MM.1S (cell line): ENCODE data around the gene SERPINA10.

Experiments used
- EZH2phosphoT487 ChIP-seq: fragments of 300-600 bp; sonication (generic); IDR thresholded peaks from 2 replicates; pipeline ENCODE4 v1.6.1; 2018; ENCODE audit warnings: antibody characterized with exemption, low read length
- TF ChIP-seq, protein P1 (sequence below): fragments of 300-600 bp; sonication (generic); IDR thresholded peaks from 2 replicates; pipeline ENCODE4 v1.5.1; 2016; ENCODE audit warnings: antibody characterized with exemption, low read length, mixed read lengths

- TF ChIP-seq, protein P1, sequence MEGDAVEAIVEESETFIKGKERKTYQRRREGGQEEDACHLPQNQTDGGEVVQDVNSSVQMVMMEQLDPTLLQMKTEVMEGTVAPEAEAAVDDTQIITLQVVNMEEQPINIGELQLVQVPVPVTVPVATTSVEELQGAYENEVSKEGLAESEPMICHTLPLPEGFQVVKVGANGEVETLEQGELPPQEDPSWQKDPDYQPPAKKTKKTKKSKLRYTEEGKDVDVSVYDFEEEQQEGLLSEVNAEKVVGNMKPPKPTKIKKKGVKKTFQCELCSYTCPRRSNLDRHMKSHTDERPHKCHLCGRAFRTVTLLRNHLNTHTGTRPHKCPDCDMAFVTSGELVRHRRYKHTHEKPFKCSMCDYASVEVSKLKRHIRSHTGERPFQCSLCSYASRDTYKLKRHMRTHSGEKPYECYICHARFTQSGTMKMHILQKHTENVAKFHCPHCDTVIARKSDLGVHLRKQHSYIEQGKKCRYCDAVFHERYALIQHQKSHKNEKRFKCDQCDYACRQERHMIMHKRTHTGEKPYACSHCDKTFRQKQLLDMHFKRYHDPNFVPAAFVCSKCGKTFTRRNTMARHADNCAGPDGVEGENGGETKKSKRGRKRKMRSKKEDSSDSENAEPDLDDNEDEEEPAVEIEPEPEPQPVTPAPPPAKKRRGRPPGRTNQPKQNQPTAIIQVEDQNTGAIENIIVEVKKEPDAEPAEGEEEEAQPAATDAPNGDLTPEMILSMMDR = no peak
- TF ChIP-seq EZH2phosphoT487 = no peak
Observed at GRCh38 chr14:94269156-94269555, 23.9 kb downstream of the SERPINA10 start.
